ENCODE results near the gene TBCCD1. TPM values are rescaled to one million over a fixed set of nuclear protein-coding genes. Genes with fewer than 3 reads are reported as not detected.

Gene TBCCD1
- total RNA-seq, 2 donors from 2014 or later = 4.0 to 14.0 TPM

DNA sequence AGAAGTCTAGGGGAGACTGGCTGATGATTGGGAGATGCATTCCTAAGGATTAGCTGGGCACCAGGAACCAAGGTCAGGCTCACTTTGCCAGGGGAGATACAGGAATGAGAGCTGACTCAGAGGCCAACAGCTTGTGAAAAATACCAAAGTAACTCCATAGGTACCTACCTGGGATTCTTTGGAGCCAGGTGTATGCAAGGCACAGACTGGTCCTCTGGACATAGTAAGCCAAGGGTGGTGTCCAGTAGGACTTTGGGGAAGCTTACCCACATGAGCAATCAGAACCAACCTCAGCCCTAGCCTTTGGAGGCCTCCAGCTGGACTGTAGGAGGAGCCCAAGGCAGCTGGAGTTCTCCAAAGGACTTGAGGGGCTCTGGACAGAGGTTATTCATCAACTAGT is 70.5 kb downstream of the TBCCD1 start:
- ATAC-seq = no peak
- Histone ChIP-seq H3K36me3 (replicated peaks in 1 of 2; ENCODE audit: insufficient read depth in 1 of 2, low read depth in 2 of 2) (no peaks in the 10 kb centered on the region), H3K4me3 (no peak overlapping the region), H3K9me3 (no peaks in the 10 kb centered on the region), H3K27me3 (no peaks in the 10 kb centered on the region), H3K4me1 (peaks cover 15% of the 10 kb centered on the region), H3K27ac (no peak overlapping the region)
- TF ChIP-seq POLR2A (IDR thresholded peaks at IDR 0.05) = no peak
- TF ChIP-seq CTCF (IDR thresholded peaks at IDR 0.05) = no peak
- no peak for DNase-seq
- intact Hi-C loops (cut with DNase I) = no loop called here

Other genes starting within 250 kb of the TBCCD1 start
- gene DGKG, start 205.1 kb downstream of the TBCCD1 start, total RNA-seq = 10 to 100 TPM in 1 of 2 donors, under 1 TPM in 1; 0.78 to 16.2 TPM
- 1 to 10 TPM; 3.6 to 5.9 TPM for gene CRYGS, start 23.0 kb downstream of the TBCCD1 start, total RNA-seq
- gene DNAJB11, start 3.4 kb upstream of the TBCCD1 start, total RNA-seq = 10 to 100 TPM; 38.9 to 76.5 TPM
- gene AHSG, start 45.7 kb upstream of the TBCCD1 start, total RNA-seq = not detected
- gene FETUB, start 73.1 kb upstream of the TBCCD1 start, total RNA-seq = not detected
- not detected for gene HRG, start 98.7 kb upstream of the TBCCD1 start, total RNA-seq
- gene KNG1, start 150.0 kb upstream of the TBCCD1 start, total RNA-seq = not detected
- gene EIF4A2, start 216.2 kb upstream of the TBCCD1 start, total RNA-seq = 100 to 1,000 TPM; 222 to 424 TPM
- 10 to 100 TPM in 1 of 2 donors, 1 to 10 TPM in 1; 6.6 to 14.5 TPM for gene RFC4, start 239.1 kb upstream of the TBCCD1 start, total RNA-seq

Data from body of pancreas (tissue), 4 donors.